Measurements from ENCODE around the gene CWC25.

GRCh38 chr17:38848557-38848891, 23.4 kb upstream of the CWC25 start:
- TF ChIP-seq CTCF (IDR thresholded peaks at IDR 0.05) (no peak), ZFX (IDR thresholded peaks at IDR 0.05; ENCODE audit: borderline replicate concordance) (no peak)

Measured in 22Rv1 (cell line).